ENCODE results near the gene TMEM50B.
A peak's percentile ranks its signal among the peaks of the same experiment; 100 is the strongest.
"Not testable (repeated sequence)": the region's sequence is repeated elsewhere in the genome, so short reads cannot be mapped to it uniquely, and the experiment has no call there.

The TMEM50B gene

DNA sequence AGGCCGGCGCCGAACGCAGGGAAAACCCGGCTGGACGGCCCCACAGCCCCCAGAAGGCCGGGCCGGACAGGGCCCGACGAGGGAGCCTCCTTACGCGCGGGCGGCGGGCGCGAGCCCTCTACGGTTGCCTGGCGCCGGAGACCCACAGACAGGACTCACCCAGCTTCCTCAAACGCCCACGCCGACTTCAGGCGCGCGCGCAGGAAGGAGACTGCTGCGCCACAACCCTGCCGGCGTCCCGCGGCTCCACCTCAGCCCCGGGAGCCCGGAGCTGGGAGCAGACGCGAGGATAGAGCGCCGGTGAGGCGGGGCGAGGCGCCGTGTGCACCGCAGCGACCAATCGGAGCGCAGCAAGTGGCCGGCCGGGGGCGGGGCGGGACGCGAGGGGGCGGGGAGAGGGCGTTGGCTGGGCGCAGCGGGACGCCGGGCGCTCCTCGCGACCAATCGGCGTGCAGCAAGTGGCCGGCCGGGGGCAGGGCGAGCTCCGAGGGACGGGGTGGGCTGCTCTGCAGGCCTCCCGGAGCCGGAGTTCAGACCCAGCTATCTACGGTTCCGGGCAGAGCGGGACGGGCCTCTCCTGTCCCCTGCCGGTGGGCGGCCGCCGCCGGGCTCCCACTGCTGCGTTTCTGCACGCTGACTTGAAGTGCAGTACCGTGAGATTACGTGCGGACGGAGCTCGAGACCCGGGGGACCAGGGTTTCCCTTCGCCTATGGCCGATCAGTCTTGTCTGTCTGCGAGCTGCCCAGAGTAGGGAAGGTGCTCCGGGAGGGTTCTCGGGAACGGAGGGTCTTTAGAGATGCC is at the start of gene TMEM50B:
Gene TMEM50B, minus strand, starts transcription at position 296 of the 802 bp plus-strand sequence. CDS start 11,089 bp downstream, outside the sequence.
- peak; percentile 92 for DNase-seq

DNA sequence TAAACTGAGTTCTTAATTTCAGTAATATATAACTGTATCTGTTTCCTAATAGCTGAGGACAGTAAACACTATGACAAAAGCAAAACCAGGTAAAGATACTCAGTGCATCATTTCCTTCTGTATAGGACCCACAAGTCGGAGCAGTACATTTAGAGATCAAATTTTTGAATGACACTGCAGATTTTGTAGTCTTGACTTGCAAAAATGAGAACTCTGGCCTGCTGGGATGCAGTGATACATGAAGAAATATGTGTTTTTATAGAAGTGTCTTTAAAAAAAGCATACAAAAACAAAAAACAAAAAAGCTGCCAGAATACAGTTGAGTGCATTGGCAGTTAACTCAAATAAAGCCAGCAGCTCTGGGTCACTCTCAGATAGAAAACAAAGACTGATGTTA is 43.2 kb upstream of the TMEM50B start:
- DNase-seq, result no peak

DNA sequence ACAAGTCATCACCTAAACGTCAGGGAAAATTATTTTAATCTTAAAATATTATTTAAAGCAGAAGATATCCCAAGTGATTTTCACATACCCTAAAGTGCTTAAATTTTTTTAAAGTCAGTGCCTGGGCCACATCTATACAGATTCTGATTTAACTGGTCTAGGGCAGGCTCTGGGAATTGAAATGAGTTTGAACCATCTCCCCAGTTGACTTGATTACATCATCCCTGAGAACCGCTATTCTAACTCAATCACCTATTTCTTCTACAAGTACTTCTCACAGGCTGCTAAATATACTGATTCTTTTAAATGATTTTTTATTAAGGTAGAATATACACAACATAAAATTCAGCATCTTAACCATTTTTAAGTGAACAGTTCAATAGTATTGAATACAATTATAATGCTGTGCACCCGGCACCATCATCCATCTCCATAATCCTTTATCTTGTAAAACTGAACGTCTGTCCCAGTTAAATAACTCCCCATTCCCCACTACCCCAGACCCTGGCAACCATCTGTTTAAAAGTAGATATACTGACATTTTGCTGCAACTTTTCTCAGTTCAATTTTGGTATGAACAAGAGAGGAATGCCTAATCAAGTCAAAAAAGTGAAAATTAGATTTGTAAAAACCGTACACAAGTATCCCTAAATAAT is 42.7 kb upstream of the TMEM50B start:
- no peak for DNase-seq

DNA sequence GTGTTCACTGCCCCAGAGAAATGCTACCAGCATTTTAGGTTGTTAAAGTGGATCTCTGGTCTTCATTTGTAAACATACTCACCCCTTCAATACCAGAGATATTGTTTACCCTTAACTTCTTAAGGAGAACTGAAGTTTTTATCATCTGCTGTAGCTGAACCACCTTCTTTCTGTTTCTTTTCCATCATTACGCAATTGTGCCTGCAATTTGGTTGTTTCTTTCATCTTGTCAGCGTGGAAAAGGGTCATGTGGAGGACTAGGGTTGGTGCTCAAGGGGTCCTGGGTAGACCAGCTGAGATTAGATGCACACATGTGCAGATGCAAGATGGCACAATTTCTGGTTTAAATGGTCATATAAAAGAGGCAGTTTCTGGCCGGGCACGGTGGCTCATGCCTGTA is 39.1 kb upstream of the TMEM50B start:
- no peak for DNase-seq

DNA sequence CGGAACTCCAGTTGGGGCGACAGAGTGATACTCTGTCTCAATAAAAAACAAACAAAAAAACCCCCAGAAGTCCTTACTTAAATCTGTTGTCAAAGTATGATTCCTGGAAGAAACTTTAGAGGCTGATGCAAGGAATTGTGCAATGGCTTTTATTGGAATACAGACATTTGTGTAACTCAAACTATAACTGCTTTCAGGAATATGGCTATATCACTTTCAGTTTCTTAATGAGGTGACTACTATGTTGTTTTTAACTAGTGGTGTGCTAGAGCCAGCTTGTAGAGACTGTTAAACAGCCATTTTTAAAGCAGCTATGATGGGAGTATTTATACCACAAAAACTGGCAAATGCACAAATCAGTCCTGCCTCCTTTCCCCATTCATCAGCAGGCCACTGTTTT is 34.5 kb upstream of the TMEM50B start:
- no peak for DNase-seq

DNA sequence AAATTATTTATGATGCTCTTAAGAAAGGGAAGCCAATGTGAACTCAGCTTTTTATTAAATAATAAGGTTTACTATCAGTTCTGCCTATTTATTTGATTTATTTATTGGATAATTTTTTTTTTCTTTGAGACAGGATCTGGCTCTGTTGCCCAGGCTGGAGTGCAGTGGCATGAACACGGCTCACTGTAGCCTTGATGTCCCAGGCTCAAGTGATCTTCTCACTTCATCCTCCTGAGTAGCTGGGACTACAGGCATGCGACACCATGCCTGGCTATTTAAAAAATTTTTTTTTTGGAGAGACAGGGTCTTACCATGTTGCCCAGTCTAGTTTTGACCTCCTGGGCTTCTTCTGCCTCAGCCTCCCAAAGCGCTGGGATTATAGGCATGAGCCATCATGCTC is 32.7 kb upstream of the TMEM50B start:
- no peak for DNase-seq

DNA sequence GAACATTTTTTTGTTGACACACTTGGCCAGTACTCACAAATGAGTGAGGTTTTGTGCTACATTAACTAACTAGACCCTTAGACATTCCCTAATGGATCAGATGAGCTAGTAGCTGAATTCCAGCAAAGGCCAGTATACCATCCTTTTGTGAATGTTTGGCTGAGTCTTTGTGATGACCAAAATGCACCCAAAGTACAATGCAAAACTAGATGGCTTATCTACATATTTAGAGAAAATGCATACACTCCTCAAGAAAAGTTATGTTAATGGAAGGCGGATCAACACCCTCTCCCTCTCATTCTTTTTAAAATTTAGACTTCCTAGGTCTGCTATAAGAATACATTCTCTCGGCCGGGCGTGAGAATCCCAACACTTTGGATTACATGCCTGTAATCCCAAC is 31.9 kb upstream of the TMEM50B start:
- DNase-seq, result no peak

DNA sequence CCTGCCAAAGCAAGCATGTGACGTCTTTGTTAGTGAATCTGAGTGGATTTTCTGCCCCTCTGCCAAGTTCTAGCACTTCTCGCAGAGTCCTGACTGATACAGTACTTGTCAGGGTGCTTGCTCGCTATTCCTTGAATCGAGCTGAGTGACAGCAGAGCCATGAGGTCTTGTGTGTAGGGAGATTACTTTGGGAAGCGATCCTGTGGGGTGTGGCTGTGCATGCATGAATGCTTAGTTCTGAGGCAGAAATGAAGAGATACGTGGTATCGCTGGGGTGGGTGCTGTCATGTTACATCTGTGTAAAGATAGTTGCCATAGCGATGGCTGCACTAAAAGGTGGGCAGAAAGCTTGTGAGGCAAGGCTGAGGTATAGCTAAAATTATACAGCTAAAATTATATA is 31.1 kb upstream of the TMEM50B start:
- no peak for DNase-seq

DNA sequence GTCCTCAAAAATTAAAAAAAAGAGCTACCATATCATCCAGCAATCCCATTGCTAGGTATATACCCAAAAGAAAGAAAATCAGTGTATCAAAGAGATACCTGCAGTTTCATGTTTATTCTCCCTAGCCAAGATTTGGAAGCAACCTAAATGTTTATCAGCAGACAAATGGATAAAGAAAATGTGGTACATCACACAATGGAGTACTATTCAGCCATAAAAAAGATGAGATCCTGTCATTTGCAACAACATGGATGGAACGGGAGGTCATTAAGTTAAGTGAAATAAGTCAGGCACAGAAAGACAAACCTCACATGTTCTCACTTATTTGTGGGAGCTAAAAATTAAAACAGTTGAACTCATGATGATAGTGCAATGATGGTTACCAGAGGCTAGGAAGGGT is 27.2 kb upstream of the TMEM50B start:
- DNase-seq, result not testable (repeated sequence)

DNA sequence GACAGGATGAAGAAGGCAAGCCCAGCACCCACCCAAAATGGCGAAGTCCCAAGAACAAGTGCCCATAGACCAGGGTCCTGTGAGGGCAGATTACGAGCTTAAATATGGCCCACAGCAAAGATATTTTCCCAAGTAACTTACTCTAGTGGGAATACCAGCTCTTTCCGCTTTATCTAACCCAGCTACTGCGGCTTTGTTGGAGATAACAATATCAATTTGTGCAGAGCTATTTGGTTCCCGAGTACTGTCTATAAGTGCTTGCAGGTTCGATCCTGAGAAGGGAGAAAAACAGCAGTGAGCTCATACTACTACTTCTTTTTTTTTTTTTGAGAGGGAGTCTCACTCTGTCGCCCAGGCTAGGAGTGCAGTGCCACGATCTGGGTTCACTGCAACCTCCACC is 26.1 kb upstream of the TMEM50B start:
- no peak for DNase-seq

DNA sequence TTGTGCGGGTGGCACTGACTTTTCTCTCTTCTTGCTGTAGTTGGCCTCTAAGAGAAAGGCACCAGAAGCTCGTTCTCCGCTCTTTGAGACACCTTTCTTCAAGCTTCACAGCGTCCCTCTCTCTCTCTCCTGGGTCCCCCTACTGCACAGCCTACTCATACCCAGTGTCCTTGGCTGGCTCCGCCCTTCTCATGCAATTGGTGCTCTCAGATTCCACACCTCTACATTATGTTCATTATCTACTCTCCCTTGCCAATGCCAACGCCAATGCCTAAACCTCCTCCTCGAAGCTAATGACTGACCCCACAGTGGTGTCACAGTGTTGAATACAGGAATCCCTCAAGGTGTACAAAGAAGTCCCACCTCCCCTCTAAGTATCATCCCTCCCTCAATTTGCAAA is 16.6 kb upstream of the TMEM50B start:
- no peak for DNase-seq

DNA sequence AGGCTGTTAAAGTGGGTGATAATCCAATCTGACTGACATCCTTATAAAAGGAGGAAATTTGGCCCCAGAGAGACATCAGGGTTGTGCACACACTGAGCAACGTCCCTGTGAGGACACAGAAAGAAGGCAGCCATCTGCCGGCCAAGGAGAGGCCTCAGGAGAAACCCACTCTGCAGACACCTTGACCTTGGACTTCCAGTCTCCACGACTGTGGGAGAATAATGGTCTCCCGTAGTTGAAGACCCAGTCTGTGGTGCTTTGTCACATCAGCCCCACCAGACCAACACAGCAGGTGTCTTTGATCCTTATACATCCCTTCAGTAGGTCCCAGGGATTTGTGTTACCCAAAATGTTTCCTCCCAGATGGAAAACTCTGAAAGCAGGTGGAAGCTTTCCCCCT is 16.0 kb upstream of the TMEM50B start:
- DNase-seq, result no peak

DNA sequence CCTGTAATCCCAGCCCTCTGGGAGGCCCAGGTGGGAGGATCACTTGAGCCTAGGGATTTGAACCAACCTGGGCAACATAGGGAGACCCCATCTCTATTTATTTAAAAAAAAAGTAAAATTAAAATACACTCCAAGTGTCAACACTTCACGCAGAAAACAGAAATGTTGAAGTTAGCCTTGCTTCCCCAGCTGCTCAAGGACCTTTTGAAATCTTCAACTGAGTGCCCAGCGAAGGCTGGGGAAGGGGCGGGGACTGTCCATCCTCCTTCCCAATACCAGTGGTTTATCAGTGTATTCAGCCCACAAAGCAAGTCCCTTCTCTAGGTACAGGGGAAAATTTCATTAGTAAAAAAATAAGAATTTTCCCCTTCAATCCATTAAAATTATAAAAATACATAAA is 14.0 kb upstream of the TMEM50B start:
- DNase-seq, result no peak

DNA sequence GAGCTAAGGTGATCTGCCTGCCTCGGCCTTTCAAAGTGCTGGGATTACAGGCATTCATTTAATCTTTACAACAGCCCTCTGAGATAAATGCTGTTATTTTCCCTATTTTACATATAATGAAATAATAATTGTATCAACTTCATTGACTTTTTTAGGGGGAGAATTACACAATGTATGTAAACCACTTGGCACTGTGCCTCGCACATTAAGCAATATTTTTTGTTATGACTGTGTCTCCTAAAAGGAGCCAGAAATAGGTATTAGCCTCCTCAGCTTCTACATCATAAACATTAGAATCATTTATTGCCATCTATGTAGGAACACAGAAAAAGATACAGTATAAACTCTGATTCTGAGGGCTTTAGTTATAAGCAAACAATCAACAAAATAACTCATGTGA is 12.8 kb upstream of the TMEM50B start:
- DNase-seq, result no peak

DNA sequence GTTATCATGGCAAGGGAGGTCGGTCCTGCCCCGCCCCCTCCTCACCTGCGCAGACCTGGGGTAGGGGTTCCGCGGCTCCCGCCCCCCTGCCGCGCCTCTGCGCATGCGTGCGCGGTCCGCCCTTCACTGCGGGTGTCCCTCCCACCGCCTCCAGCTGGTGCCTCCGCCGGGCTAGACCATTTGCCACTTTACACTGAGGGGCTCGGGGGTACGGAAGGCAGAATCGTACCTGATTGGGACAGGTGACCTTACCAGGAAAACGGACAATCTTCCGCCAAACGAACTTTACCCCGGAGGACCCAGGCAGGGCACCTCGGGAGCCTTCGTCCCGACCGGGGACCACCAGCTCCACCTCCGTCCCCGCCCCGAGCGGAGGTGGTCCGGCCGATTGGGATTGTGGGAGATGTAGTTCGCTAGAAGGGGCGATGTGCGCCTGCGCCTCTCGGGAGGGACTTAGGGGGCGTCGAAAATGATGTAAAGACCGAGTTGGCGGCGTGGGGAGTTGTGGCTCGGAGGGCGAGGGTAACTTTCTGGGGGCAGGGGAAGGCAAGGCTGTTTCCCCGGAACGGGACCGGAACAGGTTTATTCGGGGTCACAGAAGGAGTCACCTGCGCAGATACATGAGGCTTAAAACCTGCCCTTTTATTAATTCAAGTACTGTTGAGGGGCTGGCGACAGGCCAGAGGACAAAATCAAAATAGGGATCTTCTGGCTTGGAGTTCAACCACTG is 11.8 kb upstream of the TMEM50B start, which contains the start of gene DNAJC28:
Gene DNAJC28, minus strand, starts transcription at position 344 of the 730 bp plus-strand sequence. CDS start 2,323 bp downstream, outside the sequence.
- DNase-seq, result peak; percentile 96

DNA sequence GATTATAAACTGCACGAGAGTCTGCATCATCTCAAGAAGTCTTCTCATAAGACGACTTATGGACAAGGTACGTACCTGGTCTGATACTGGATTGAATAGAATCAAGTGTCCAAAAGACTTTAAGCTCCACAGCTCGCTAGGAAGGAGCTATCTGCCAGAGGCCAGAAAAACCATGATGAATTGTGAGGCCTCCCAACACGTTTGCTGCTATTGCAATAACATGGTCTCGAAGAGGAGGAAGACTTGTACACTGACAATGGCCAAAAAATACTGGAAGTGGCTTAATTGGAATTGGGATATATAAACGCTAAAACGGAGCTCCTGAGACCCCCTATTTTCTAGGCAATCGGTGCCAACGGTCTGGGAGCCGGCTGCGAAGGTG is 11.2 kb upstream of the TMEM50B start:
- DNase-seq, result no peak

DNA sequence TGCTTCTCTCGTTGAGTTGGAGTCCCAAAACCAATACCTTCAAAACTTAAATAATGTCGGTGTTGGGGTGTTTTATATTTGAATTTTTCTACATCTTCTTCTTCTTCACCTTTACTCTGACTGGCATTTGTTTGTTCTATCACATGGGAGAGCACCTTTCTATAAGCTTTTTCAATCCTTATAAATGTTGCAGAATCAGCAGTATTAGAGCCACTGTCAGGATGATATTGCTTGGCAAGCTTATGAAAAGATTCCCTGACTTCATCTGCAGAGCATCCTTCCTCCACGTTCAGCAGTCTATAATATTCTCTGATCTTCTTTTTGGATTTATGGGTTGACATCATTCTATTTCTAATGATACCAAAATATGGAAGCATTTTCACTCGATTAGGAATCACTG is 9.2 kb upstream of the TMEM50B start:
- no peak for DNase-seq

DNA sequence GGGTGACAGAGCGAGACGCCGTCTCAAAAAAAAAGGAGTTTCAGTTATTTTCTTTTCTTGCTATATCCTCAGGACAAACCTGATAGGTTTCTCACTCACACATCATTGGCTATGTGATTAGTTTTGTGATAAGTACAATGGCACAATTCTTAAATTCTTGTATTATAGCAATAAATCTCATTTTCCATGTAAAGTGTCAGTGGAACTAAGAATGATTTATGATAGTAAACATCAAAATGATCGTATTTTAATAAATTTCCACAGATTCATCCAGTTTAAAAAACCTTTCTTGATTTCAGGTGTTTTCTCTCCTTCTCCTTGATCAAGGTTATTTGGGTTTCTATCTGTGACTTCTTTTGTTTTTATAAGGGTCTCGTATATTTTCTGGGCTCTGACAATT is 8.2 kb upstream of the TMEM50B start:
- DNase-seq, result no peak

DNA sequence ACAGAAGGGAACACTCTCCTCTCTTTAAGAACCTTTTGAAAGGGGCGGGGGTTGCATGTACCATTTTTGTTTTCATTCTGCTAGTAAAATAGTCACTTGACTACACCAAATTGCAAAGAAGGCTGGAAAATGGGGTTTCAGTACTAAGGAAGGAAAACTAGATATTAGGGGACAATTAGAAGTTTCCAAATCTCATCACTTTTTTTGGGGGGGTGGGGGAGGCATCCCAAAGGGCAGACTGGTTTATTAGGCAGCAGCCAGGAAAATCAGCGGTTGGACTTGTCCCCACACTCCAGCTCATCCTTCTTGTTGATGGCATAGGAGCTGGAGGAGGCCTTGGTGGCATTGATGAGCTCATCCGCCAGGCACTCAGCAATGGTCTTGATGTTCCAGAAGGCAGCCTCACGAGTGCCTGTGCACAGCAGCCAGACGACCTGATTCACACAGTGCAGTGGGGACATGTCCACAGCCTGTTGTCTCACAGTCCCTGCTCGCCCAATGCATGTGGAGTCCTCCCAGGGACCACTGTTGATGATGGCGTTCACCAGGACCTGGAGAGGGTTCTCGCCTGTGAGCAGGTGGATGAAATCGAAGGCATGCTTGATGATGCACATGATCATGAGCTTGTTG is 1.7 kb upstream of the TMEM50B start:
- DNase-seq, result no peak

DNA sequence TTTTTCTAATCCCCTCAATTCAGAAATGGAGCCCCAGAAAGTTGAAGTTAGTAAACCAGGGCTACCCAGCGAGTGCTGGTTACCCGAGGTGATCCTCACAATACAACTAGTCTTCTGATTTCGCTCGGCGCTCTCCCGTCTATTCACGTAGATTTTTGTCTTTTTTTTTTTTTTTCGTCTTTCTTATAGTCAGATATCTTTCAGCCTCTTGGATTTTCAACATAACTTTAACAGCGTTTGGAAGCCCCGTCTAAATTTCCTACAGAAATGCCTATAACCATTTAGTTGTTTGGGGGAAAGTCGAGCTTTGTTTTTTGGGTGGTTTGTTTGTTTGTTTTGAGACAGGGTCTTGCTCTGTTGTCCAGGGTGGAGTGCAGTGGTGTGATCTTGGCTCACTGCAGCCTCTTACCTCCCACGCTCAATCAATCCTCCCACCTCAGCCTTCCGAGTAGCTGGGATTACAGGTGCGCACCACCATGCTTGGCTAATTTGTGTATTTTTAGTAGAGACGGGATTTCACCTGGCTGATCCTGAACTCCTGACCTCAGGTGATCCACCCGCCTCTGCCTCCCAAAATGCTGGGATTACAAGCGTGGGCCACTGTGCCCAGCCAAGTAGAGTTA is 818 bp upstream of the TMEM50B start:
- DNase-seq, result no peak

DNA sequence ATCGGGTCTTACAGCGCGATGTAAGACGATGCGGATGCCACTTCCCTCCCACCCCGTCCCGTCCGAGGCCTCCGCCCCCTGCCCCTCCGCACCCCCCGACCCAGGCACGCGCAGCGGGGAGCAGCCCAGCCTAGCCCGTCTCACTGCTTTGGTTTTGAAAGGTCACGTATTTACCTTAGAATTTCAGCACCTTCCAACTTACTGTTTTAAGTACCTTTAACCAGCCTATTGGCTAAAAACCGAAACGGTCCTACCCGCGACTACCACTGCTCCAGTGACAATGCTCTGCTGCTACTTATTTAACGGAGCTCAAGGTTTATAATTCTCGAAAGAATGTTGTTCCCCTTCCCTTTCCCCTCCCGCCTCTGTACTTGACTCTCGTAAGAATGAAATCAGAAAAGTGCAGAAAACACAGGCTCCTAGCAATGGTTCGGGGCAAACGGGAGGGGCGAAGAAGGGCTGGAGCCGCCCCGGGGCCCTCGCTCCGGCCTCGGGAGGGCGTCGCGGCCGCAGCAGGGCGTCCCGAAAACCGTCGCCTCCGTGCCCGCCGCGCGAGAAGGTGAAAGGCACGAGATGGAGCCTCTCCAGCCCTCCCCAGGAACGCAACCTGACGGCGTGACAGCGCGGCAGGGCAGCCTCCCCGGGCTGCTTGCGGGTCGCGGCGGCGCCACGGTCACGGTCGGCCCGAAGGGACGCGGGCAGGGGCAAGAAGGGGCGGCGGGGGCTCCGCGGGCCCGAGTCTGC is 667 bp downstream of the TMEM50B start:
- no peak for DNase-seq

DNA sequence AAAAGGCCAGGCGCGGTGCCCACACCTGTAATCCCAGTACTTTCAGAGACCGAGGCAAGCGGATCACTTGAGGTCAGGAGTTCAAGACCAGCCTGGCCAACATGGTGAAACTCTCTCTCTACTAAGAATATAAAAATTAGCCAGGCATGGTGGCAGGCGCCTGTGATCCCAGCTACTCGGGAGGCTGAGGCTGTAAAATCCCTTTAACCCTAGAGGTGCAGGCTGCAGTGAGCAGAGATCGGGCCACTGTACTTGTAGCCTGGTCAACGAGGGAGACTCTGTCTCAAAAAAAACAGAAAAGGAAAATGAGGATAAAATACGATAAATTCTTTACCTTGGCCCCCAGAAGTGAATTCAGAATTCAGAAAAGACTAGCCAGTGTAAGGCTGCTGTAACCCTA is 1.6 kb downstream of the TMEM50B start:
- DNase-seq, result no peak
